ENCODE data around the gene GZMM. TPM values are rescaled to one million over a fixed set of nuclear protein-coding genes. Genes with fewer than 3 reads are reported as not detected.

The GZMM gene
- total and polyA plus RNA-seq, 4 donors = 0.33 to 0.68 (median 0.55) TPM; not detected in 1

DNA sequence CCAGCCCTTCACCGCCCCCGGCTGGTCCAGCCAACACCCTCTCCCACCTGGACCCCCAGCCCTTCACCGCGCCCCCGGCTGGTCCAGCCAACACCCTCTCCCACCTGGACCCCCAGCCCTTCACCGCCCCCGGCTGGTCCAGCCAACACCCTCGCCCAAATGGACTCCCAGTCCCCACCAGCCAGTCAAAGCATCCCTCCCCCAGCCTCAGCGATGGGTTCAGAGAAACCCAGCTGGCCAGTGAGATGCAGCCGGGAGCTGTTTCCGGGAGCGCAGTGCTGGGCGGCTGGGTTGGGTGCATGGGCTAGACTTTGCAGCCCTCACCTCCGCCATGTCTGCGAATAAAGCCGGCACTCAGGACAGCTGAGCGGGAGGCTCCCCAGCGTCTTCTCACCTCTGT is 18.8 kb upstream of the GZMM start:
- Histone ChIP-seq H3K4me3 (ENCODE audit: low read depth, low read length) (no peak overlapping the region), H3K36me3 (ENCODE audit: control insufficient read depth, insufficient read depth, low read length) (peaks cover 21% of the 10 kb centered on the region), H3K27ac (ENCODE audit: low read depth, low read length) (no peak overlapping the region), H3K9me3 (ENCODE audit: control insufficient read depth, insufficient read depth, low read length) (no peaks in the 10 kb centered on the region), H3K27me3 (ENCODE audit: control insufficient read depth, insufficient read depth, low read length) (peaks cover 3% of the 10 kb centered on the region), H3K4me1 (ENCODE audit: control insufficient read depth, insufficient read depth, low read length) (no peaks in the 10 kb centered on the region)
- 63% methylated on average over 11 of the region's 18 CpGs for WGBS (ENCODE audit: insufficient coverage)
- no peak for DNase-seq (ENCODE audit: low read depth in 4 of 6, low spot score in 6 of 6)

DNA sequence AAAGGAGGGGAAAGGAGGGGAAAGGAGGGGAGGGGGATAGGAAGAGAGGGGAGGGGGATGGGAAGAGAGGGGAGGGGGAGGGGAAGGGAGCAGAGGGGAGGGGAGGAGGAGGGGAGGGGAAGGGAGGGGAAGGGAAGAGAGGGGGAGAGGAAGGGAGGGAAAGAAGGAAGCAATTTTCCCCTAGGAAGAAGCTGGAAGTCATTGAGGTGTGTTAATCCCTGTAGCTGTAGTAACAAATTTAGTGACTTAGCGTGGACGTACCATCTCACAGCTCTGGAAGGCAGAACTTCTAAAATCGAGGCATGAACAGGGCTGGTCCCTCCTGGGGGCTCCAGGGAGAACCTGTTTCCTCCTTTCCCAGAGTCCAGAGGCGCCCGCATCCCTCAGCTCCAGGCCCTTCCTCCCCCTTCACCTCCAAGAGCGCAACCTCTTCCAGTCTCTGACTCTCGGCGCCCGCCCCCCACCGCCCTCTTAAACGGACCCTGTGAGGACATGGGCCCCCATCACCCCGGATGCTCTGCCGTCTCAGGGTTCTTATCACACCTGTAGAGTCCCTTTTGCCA is 17.9 kb upstream of the GZMM start:
- no peak overlapping the region for H3K4me3 ChIP-seq (ENCODE audit: low read depth, low read length)
- no peaks in the 10 kb centered on the region for H3K9me3 ChIP-seq (ENCODE audit: control insufficient read depth, insufficient read depth, low read length)
- WGBS (ENCODE audit: insufficient coverage) = 56% methylated on average over 13 of the region's 13 CpGs
- H3K27ac ChIP-seq (ENCODE audit: low read depth, low read length) = no peak overlapping the region
- DNase-seq (ENCODE audit: low read depth in 4 of 6, low spot score in 6 of 6) = no peak
- H3K4me1 ChIP-seq (ENCODE audit: control insufficient read depth, insufficient read depth, low read length) = peaks cover 9% of the 10 kb centered on the region
- peaks cover 14% of the 10 kb centered on the region for H3K36me3 ChIP-seq (ENCODE audit: control insufficient read depth, insufficient read depth, low read length)
- peaks cover 3% of the 10 kb centered on the region for H3K27me3 ChIP-seq (ENCODE audit: control insufficient read depth, insufficient read depth, low read length)

DNA sequence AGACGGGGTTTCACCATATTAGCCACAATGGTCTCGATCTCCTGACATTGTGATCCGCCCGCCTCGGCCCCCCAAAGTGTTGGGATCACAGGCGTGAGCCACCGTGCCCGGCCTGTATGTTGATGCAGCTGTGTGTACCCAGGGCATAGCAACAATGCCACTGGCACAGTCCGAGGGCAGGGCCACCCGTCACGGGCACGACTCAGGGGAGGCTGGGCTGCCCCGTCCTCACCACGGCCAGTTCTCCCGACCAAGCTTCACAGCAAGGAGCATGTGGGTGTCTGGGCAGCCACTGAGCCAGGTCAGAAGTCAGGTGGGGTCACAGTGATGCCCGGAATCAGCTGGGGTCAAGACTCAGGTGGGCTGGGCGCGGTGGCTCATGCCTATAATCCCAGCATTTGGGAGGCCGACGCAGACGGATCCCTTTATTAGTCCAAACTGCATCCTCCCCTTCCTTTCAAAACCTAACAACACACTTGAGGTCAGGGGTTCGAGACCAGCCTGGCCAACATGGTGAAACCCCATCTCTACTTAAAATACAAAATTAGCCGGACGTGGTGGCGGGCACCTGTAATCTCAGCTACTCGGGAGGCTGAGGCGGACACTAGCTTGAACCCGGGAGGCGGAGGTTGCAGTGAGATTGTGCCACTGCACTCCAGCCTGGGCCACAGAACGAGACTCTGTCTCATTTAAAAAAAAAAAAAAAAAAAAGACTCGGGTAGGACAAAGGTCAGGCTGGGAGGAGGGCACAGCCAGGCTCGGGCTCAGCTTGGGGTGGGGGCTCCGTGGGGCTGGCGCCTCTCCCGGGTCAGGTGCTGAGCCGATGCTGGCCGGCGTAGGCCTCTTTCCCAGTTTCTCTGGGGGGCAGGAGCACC is 13.5 kb upstream of the GZMM start:
- DNase-seq (ENCODE audit: low read depth in 4 of 6, low spot score in 6 of 6) = no peak
- H3K4me3 ChIP-seq (ENCODE audit: low read depth, low read length) = peak overlapping the region; percentile 68
- H3K27me3 ChIP-seq (ENCODE audit: control insufficient read depth, insufficient read depth, low read length) = peaks cover 1% of the 10 kb centered on the region
- no peaks in the 10 kb centered on the region for H3K9me3 ChIP-seq (ENCODE audit: control insufficient read depth, insufficient read depth, low read length)
- WGBS (ENCODE audit: insufficient coverage) = 69% methylated on average over 34 of the region's 38 CpGs
- H3K27ac ChIP-seq (ENCODE audit: low read depth, low read length) = peak overlapping the region; percentile 84
- H3K4me1 ChIP-seq (ENCODE audit: control insufficient read depth, insufficient read depth, low read length) = peaks cover 37% of the 10 kb centered on the region
- H3K36me3 ChIP-seq (ENCODE audit: control insufficient read depth, insufficient read depth, low read length) = peaks cover 25% of the 10 kb centered on the region

DNA sequence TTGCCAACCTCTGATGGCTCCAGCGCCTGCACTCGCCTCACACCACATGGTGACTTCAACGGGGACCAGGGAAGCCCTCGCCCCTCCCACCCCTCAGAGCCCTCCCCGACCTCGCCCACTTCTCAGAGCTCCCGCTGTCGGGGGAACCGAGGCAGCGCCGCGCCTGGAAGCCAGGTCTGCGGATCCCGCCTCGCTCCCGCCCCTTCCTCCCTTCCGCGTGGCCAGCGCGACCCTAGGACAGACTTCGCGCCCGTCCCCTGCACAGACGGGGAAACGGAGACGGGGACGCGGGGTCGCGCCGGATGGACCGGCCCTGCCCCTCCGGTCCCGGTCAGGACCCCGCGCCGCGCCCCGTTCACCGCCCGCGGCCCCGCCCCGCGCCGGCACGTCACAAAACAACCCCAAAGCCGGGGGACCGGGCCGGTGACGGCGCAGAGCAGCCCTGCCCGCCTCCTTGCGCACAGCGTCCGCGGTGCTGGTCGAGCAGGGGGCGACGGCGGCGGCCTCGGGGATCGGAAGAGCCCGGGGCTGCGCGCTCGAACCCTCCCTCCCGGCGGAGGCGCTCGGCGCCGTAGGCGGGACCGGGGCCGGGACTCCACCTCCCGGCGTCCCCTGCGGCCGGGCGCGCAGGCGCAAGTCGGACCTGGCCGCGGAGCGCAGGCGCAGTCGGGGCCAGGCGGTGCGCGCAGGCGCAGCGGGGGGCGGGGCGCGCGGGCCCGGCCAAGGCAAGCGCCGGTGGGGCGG is 12.7 kb upstream of the GZMM start:
- Histone ChIP-seq H3K4me3 (ENCODE audit: low read depth, low read length) (peak overlapping the region; percentile 68), H3K9me3 (ENCODE audit: control insufficient read depth, insufficient read depth, low read length) (no peaks in the 10 kb centered on the region), H3K36me3 (ENCODE audit: control insufficient read depth, insufficient read depth, low read length) (peaks cover 33% of the 10 kb centered on the region), H3K4me1 (ENCODE audit: control insufficient read depth, insufficient read depth, low read length) (peaks cover 39% of the 10 kb centered on the region), H3K27ac (ENCODE audit: low read depth, low read length) (peak overlapping the region; percentile 84), H3K27me3 (ENCODE audit: control insufficient read depth, insufficient read depth, low read length) (no peaks in the 10 kb centered on the region)
- under 1% methylated on average over 103 of the region's 103 CpGs for WGBS (ENCODE audit: insufficient coverage)
- peak; percentile 67 to 96 (median 76) for DNase-seq (ENCODE audit: low read depth in 4 of 6, low spot score in 6 of 6)

DNA sequence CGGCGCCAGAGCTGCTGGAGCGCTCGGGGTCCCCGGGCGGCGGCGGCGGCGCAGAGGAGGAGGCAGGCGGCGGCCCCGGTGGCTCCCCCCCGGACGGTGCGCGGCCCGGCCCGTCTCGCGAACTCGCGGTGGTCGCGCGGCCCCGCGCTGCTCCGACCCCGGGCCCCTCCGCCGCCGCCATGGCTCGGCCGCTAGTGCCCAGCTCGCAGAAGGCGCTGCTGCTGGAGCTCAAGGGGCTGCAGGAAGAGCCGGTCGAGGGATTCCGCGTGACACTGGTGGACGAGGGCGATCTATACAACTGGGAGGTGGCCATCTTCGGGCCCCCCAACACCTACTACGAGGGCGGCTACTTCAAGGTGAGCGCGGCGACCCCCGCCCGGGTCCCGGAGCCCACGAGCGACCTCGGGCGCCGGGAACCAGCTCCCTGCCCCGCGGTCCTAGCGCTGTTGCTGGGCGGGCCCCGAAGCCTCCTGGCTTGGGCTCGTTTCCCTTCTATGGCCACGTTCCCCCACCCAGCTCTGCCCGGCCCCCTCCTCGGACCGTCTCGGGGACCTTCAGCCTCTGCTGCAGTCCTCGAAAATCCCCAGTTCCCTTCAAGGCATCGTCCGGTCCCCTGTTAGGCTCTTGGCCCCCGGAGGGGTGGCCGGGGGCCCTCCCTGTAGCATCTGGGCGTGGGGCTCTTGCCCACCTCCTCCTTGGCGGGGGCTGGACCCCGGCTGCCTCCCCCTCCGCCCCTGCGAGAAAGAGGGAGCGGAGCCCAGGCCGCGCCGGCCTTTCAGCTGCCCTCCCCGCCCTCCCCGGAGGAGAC is 11.9 kb upstream of the GZMM start, which contains the start of gene CDC34:
TSS of gene CDC34 (plus strand) at position 8 of the 808 bp plus-strand sequence. CDS start at position 180, 172 bp downstream.
- Histone ChIP-seq H3K4me3 (ENCODE audit: low read depth, low read length) (peak within 1 kb of the TSS; percentile 86), H3K27ac (ENCODE audit: low read depth, low read length) (peak within 1 kb of the TSS; percentile 95), H3K36me3 (ENCODE audit: control insufficient read depth, insufficient read depth, low read length) (peaks cover 41% of the 10 kb centered on the region), H3K27me3 (ENCODE audit: control insufficient read depth, insufficient read depth, low read length) (no peaks in the 10 kb centered on the region), H3K9me3 (ENCODE audit: control insufficient read depth, insufficient read depth, low read length) (no peaks in the 10 kb centered on the region), H3K4me1 (ENCODE audit: control insufficient read depth, insufficient read depth, low read length) (peaks cover 39% of the 10 kb centered on the region)
- peak in 1 of 6 donors; percentile 20 for DNase-seq (ENCODE audit: low read depth in 4 of 6, low spot score in 6 of 6)
- WGBS (ENCODE audit: insufficient coverage) = 0% methylated on average over 84 of the region's 84 CpGs

DNA sequence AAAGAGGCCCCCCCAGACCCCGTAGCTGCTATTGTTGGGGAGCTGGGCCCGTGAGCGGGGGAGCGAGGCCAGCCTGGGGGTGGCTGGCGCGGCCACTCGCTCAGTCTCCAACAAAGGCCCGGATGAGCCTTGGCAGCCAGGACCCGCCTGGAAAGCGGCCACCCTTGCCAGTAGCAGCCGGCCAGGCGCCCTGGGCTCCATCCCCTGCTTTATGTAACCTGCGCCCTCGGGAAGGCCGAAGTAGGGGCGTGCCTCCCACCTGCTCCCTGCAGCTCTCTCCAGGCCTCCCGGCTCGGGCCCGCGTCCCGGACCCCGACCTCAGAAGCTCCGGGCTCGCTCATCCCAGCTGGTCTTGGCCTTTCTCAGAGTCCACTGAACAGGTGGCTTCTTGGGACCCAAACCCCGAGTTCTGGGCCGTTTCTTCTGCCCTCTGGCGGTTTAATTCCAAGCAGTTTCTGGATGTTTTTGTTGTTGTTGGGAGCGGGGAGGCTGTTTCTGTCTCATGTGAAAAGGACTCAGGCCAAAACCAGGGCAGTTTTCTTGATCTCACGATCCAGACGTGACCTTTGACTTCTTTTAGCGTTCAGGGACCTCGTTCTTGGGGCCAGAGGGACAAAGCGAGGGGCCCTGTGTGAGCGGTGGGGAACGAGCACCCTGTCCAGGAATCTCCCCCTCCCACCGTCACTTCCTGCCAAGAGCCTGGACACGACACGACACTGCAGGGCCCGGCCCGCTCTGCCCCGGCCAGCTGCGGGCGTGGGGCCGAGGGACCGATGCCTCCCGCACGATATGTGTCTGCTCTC is 11.1 kb upstream of the GZMM start:
- Histone ChIP-seq H3K36me3 (ENCODE audit: control insufficient read depth, insufficient read depth, low read length) (peaks cover 48% of the 10 kb centered on the region), H3K4me1 (ENCODE audit: control insufficient read depth, insufficient read depth, low read length) (peaks cover 39% of the 10 kb centered on the region), H3K27ac (ENCODE audit: low read depth, low read length) (peak overlapping the region; percentile 95), H3K4me3 (ENCODE audit: low read depth, low read length) (peak overlapping the region; percentile 86), H3K9me3 (ENCODE audit: control insufficient read depth, insufficient read depth, low read length) (no peaks in the 10 kb centered on the region), H3K27me3 (ENCODE audit: control insufficient read depth, insufficient read depth, low read length) (no peaks in the 10 kb centered on the region)
- under 1% methylated on average over 45 of the region's 47 CpGs for WGBS (ENCODE audit: insufficient coverage)
- peak; percentile 50 to 89 (median 58) for DNase-seq (ENCODE audit: low read depth in 4 of 6, low spot score in 6 of 6)

DNA sequence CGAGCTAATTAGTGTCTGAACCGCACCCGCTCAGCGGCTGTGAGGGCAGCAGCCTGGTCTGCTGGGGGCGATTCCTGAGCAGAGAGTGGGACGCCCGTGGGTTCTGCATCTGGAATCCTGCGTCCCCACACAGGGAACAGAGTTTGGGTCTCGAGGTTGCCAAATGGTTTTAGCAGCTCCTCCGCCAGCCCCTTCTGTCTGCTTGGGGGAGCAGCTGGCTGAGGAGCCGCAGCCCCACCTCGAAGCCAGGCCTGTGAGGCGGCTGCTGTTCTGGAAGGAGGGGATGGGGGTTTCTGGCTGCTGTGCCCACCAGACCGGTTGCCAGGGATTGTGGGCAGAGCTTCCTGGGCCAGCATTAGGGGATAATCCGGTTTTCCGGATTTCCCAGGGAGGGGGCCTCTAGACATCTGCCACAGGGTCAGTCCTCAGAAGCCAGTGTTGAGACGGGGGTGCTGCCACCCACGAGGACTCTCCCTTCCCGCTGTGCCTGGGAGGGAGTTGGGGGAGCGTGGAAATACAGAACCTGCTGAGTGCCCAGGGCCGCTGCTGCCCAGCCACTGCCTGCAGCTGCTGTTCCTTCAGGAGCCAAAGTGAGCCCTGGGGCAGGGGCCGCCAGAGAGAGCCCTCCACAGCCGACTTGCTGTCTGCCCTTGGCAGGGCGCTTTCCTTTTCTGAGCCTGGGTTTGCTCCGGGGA is 10.3 kb upstream of the GZMM start:
- H3K36me3 ChIP-seq (ENCODE audit: control insufficient read depth, insufficient read depth, low read length) = peaks cover 55% of the 10 kb centered on the region
- no peaks in the 10 kb centered on the region for H3K27me3 ChIP-seq (ENCODE audit: control insufficient read depth, insufficient read depth, low read length)
- 18% methylated on average over 25 of the region's 25 CpGs for WGBS (ENCODE audit: insufficient coverage)
- DNase-seq (ENCODE audit: low read depth in 4 of 6, low spot score in 6 of 6) = peak in 2 of 6 donors; percentile 3 to 44
- H3K4me1 ChIP-seq (ENCODE audit: control insufficient read depth, insufficient read depth, low read length) = peaks cover 39% of the 10 kb centered on the region
- H3K4me3 ChIP-seq (ENCODE audit: low read depth, low read length) = peak overlapping the region; percentile 86
- no peaks in the 10 kb centered on the region for H3K9me3 ChIP-seq (ENCODE audit: control insufficient read depth, insufficient read depth, low read length)
- H3K27ac ChIP-seq (ENCODE audit: low read depth, low read length) = peak overlapping the region; percentile 95

DNA sequence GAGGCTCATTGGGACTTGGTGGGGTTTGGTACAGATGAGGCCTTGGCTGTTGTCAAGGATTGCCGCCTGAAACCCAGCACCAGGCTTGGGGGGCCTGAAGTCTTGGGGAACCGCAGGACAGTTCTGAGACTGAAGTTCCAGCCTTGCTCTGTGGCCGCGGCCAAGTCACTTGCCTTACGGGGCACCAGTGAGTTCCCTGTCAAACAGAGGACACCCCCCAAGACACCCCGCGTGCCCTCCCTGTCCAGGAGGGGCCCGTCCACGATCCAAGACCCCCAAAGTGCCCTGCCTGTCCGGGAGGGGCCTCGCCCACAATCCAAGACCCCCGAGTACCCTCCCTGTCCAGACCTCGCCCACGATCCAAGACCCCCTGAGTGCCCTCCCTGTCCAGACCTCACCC is 9.8 kb upstream of the GZMM start:
- no peak for DNase-seq (ENCODE audit: low read depth in 4 of 6, low spot score in 6 of 6)
- H3K36me3 ChIP-seq (ENCODE audit: control insufficient read depth, insufficient read depth, low read length) = peaks cover 61% of the 10 kb centered on the region
- 81% methylated on average over 14 of the region's 14 CpGs for WGBS (ENCODE audit: insufficient coverage)
- peaks cover 39% of the 10 kb centered on the region for H3K4me1 ChIP-seq (ENCODE audit: control insufficient read depth, insufficient read depth, low read length)
- peak overlapping the region; percentile 95 for H3K27ac ChIP-seq (ENCODE audit: low read depth, low read length)
- H3K9me3 ChIP-seq (ENCODE audit: control insufficient read depth, insufficient read depth, low read length) = no peaks in the 10 kb centered on the region
- H3K27me3 ChIP-seq (ENCODE audit: control insufficient read depth, insufficient read depth, low read length) = no peaks in the 10 kb centered on the region
- H3K4me3 ChIP-seq (ENCODE audit: low read depth, low read length) = no peak overlapping the region
